Peyer's patch (tissue), 4 donors: ENCODE data around the gene METTL17.

Experiments
- POLR2A ChIP-seq, 2 donors: fragments of 450-650 bp; IDR thresholded peaks; one replicate each; pipeline ENCODE4 v1.5.1; 2017; ENCODE audit warnings: antibody characterized with exemption in 2 of 2, mild to moderate bottlenecking in 2 of 2, moderate library complexity in 2 of 2
- TF ChIP-seq, protein P1 (sequence below), 6 experiments: fragments of 450-650 bp in 4 of 6; fragments of 200-600 bp in 2 of 6; sonication (generic) in 1 of 6; IDR thresholded peaks; one replicate each; pipeline ENCODE4 v1.5.1; 2017 to 2019; ENCODE audit warnings: antibody characterized with exemption in 6 of 6, mild to moderate bottlenecking in 3 of 6, moderate library complexity in 1 of 6

DNA sequence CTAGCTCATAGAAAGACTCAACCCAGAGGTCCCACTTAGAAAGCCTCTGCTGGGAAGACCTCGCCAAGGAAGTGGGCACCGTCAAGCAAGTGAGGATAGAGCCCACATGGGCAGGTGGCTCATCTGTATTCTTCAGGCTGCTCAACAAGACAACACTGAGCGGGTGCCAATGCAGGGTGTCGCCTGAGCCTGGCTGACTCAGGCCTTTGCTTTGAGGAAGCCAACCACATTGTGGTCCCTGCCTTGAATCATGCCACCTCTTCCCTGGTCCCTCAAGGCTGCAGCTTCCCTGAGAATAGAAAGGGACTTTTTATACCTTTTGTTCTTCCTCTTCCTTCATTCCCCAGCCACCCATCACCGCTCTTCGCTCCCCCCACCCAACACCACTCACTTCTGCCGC, 47.0 kb downstream of the METTL17 start:
- TF ChIP-seq, protein P1, sequence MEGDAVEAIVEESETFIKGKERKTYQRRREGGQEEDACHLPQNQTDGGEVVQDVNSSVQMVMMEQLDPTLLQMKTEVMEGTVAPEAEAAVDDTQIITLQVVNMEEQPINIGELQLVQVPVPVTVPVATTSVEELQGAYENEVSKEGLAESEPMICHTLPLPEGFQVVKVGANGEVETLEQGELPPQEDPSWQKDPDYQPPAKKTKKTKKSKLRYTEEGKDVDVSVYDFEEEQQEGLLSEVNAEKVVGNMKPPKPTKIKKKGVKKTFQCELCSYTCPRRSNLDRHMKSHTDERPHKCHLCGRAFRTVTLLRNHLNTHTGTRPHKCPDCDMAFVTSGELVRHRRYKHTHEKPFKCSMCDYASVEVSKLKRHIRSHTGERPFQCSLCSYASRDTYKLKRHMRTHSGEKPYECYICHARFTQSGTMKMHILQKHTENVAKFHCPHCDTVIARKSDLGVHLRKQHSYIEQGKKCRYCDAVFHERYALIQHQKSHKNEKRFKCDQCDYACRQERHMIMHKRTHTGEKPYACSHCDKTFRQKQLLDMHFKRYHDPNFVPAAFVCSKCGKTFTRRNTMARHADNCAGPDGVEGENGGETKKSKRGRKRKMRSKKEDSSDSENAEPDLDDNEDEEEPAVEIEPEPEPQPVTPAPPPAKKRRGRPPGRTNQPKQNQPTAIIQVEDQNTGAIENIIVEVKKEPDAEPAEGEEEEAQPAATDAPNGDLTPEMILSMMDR (IDR thresholded peaks at IDR 0.05) = no peak
- TF ChIP-seq POLR2A (IDR thresholded peaks at IDR 0.05) = no peak
